ENCODE measurements around the gene C16orf89.

Gene C16orf89

DNA sequence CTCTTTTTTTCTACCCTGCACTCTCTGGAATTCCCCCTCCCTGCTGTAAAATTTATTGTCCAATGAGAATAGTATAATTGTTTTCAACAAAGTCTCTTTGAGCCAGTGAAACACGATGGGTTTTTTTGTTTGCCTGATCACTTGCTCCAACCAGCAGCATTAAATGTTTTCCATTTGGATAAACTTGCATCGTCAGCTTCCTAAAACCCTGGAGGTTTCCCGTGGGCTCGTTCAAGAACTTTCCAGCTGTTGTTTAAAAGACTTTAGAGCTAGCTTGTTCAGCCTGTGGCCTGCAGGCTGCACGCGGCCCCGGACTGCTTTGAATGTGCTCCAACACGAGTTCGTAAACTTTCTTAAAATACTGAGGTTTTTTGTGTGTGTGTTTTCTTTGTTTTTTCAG lies 47.0 kb downstream of the C16orf89 start:
- TF ChIP-seq, protein P1, sequence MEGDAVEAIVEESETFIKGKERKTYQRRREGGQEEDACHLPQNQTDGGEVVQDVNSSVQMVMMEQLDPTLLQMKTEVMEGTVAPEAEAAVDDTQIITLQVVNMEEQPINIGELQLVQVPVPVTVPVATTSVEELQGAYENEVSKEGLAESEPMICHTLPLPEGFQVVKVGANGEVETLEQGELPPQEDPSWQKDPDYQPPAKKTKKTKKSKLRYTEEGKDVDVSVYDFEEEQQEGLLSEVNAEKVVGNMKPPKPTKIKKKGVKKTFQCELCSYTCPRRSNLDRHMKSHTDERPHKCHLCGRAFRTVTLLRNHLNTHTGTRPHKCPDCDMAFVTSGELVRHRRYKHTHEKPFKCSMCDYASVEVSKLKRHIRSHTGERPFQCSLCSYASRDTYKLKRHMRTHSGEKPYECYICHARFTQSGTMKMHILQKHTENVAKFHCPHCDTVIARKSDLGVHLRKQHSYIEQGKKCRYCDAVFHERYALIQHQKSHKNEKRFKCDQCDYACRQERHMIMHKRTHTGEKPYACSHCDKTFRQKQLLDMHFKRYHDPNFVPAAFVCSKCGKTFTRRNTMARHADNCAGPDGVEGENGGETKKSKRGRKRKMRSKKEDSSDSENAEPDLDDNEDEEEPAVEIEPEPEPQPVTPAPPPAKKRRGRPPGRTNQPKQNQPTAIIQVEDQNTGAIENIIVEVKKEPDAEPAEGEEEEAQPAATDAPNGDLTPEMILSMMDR (IDR thresholded peaks at IDR 0.05; ENCODE audit: control extremely low read depth, extremely low read depth, low read depth, missing control alignments), result no peak
- DNase-seq (ENCODE audit: extremely low spot score), result no peak
- POLR2A ChIA-PET, result no interaction called here
- CTCF ChIA-PET, result no interaction called here

DNA sequence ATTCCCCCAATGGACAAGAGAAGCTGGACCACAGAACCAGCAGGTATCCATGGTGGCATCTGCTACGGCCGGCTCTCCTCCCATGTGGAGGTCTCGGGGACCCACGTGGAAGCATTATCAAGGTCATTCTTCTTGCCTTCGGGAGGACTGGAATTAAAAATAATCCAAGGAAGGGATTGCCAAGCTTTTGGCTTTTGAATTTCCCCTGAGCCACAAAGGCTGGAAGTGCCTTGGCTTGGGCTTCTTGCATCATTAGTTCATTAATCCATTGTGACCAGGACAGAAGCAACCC lies 48.1 kb downstream of the C16orf89 start:
- TF ChIP-seq, protein P1 (IDR thresholded peaks at IDR 0.05; ENCODE audit: control extremely low read depth, extremely low read depth, low read depth, missing control alignments), result no peak
- POLR2A ChIA-PET, result no interaction called here
- CTCF ChIA-PET, result interaction anchor here (1.8 kb wide), 1 partner anchor 13 kb away, joined by 3 read pairs; no protein-coding TSS in a partner anchor
- DNase-seq (ENCODE audit: extremely low spot score), result no peak

DNA sequence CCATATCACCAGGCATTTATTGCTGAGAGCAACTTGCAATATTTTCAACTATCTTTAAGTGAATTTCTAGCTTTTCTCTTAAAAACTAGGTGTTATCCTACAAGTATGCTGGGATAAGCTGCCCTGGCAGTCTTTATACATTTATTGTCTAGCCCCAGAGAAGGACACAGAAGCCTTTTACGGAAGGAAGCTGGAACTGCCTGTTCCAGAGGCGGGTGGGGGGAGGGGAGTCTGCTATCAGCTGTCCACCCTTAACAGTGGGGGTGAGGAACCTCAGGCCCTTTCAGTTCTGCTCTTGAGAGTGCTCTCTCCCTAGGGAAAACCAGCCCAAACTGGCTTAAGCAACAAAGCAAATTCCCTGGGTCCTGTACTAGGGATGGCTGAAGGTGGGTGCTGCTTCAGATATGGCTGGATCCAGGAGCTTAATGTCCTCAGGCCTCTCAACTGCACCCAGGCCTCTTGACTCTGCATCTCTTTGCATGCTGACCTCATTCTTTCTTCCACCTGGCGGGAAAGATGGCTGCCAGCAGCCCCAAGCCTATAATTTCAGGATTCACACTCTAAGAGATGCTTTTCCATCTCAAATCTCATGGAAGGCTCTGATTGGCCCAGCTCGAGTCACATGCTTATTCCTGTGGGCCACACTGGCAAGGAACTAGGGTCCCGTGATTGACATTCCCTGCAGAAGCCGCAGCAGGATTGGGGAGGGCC lies 48.6 kb downstream of the C16orf89 start:
- ChIA-PET CTCF (interaction anchor here (1.8 kb wide), 1 partner anchor 13 kb away, joined by 3 read pairs; no protein-coding TSS in a partner anchor), POLR2A (no interaction called here)
- no peak for DNase-seq (ENCODE audit: extremely low spot score)

DNA sequence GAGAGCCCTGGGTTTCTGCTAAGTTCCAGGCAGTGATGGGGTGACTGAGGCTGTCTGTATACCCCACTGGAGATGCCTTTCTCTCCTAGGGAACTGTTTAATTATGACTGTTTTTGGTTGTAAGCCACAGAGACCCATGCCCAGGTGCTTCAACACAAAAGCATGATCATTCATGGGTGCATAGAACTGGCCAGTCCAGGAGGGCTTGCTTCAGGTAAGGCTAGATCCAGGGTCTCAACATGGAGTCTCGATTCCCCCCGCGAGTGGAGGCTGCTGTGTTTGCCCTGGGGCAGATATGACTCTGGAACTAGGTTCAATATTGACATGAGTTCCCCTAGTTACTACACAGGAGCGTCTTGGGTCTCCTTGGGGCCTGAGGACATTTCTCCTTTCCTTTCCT lies 49.9 kb downstream of the C16orf89 start:
- TF ChIP-seq, protein P1 (IDR thresholded peaks at IDR 0.05; ENCODE audit: control extremely low read depth, extremely low read depth, low read depth, missing control alignments), result no peak
- ChIA-PET POLR2A (no interaction called here), CTCF (no interaction called here)
- no peak for DNase-seq (ENCODE audit: extremely low spot score)

More for the DNA sequence above, 48.6 kb downstream of the C16orf89 start:
- TF ChIP-seq, protein P1 (IDR thresholded peaks at IDR 0.05; ENCODE audit: control extremely low read depth, extremely low read depth, low read depth, missing control alignments), result no peak

DNA sequence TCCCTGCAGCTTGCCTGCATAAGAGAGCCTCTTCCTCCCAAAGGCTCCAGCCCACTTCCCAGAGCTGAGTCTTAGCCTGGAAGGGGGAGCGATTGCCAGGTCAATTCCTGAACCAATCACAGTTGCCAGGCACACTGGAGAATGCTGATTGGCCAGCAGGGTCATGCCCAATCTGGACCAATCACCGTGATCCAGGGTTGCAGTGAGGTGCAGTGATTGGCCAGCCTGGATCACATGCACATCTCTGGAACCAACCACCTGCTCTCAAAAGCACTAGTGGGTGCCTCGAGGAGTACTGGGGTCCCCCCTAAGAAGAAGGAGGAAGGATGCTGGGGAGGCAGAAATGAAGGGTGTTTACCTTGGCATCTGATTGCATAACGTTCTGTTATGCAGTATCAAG lies 50.4 kb downstream of the C16orf89 start:
- TF ChIP-seq, protein P1 (IDR thresholded peaks at IDR 0.05; ENCODE audit: control extremely low read depth, extremely low read depth, low read depth, missing control alignments), result no peak
- ChIA-PET CTCF (no interaction called here), POLR2A (no interaction called here)
- no peak for DNase-seq (ENCODE audit: extremely low spot score)

DNA sequence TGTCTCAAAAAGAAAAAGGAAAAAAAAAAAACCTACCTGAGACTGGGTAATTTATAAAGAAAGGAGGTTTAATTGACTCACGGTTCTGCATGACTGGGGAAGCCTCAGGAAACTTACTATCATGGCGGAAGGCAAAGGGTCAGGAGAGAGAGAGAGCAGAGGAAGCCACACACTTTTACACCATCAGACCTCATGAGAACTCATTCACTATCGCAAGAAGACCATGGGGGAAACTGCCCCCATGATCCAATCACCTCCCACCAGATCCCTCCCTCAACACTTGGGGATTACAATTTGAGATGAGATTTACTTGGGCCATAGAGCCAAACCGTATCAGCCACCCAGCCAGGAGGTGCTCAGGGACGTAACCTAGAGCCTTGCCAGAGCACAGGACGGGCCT lies 52.9 kb downstream of the C16orf89 start:
- DNase-seq (ENCODE audit: extremely low spot score), result no peak
- CTCF ChIA-PET, result no interaction called here
- TF ChIP-seq, protein P1 (IDR thresholded peaks at IDR 0.05; ENCODE audit: control extremely low read depth, extremely low read depth, low read depth, missing control alignments), result no peak
- POLR2A ChIA-PET, result no interaction called here
